HepG2 (cell line): Measurements from ENCODE around the gene ZFPL1. TPM values are rescaled to one million over a fixed set of nuclear protein-coding genes. Genes with fewer than 3 reads are reported as not detected.

ENCODE experiments used
- ATF1 ChIP-seq: IDR thresholded peaks from 2 replicates; pipeline ENCODE4 v1.6.1; 2016; ENCODE audit warnings: mild to moderate bottlenecking, control low read depth
- ELF3 ChIP-seq: IDR thresholded peaks from 2 replicates; pipeline ENCODE4 v1.6.1; 2016; ENCODE audit warnings: missing genetic modification reagents, missing compliant biosample characterization
- MLX ChIP-seq: IDR thresholded peaks from 2 replicates; pipeline ENCODE4 v1.6.1; 2016
- POGZ ChIP-seq: sonication (generic); formaldehyde crosslinking; IDR thresholded peaks from 2 replicates; pipeline ENCODE4 v1.4.0; 2020; ENCODE audit warnings: mild to moderate bottlenecking, missing genetic modification reagents
- POLR2G ChIP-seq: fragments of 200-400 bp; formaldehyde crosslinking; IDR thresholded peaks from 2 replicates; pipeline ENCODE4 v1.6.1; 2018; ENCODE audit warnings: mild to moderate bottlenecking, low read depth, low read length, moderate library complexity
- TFDP1 ChIP-seq: IDR thresholded peaks from 2 replicates; pipeline ENCODE4 v1.6.1; 2016; ENCODE audit warnings: missing compliant biosample characterization, missing genetic modification reagents, borderline replicate concordance
- ZBTB25 ChIP-seq: IDR thresholded peaks from 2 replicates; pipeline ENCODE4 v1.6.1; 2018; ENCODE audit warnings: missing genetic modification reagents
- ZBTB26 ChIP-seq: IDR thresholded peaks from 2 replicates; pipeline ENCODE4 v1.6.1; 2016; ENCODE audit warnings: missing compliant biosample characterization, missing genetic modification reagents, borderline replicate concordance
- ZBTB49 ChIP-seq: sonication (generic); formaldehyde crosslinking; IDR thresholded peaks from 2 replicates; pipeline ENCODE4 v1.4.0; 2020; ENCODE audit warnings: missing genetic modification reagents, borderline replicate concordance
- ZBTB7B ChIP-seq: sonication (generic); formaldehyde crosslinking; IDR thresholded peaks from 2 replicates; pipeline ENCODE4 v1.4.0; 2020; ENCODE audit warnings: missing genetic modification reagents
- ZFP1 ChIP-seq: IDR thresholded peaks from 2 replicates; pipeline ENCODE4 v1.6.1; 2016
- ZHX2 ChIP-seq, 2 experiments: sonication (generic) in 1 of 2; formaldehyde crosslinking in 1 of 2; IDR thresholded peaks; 2 replicates each; pipeline versions ENCODE4 v1.6.1 to v1.9.0; 2014 to 2022; ENCODE audit warnings: antibody characterized with exemption in 1 of 2, borderline replicate concordance in 1 of 2, inconsistent platforms in 1 of 2, low read depth in 1 of 2, missing genetic modification reagents in 1 of 2
- ZNF317 ChIP-seq: sonication (generic); formaldehyde crosslinking; IDR thresholded peaks from 2 replicates; pipeline ENCODE4 v1.5.0; 2020; ENCODE audit warnings: mild to moderate bottlenecking, missing genetic modification reagents
- ZNF605 ChIP-seq: sonication (generic); formaldehyde crosslinking; IDR thresholded peaks from 2 replicates; pipeline ENCODE4 v1.8.0; 2022; ENCODE audit warnings: mild to moderate bottlenecking, missing genetic modification reagents
- ZNF737 ChIP-seq: sonication (generic); formaldehyde crosslinking; IDR thresholded peaks from 2 replicates; pipeline ENCODE4 v1.5.0; 2020; ENCODE audit warnings: missing genetic modification reagents, mild to moderate bottlenecking, borderline replicate concordance
- polyA plus RNA-seq, 8 experiments: library from polyadenylated mRNA; depleted of rRNA in 3 of 8; stranded (reverse) in 7 of 8; unstranded in 1 of 8; fragments of >200 nt; fragmentation: Illumina TruSeq in 4 of 8; extraction: Trizol in 4 of 8; gene quantifications; 2 replicates each; pipeline versions ENCODE4 v1.2.1 to v1.2.3, GENCODE V29; 2011 to 2016; ENCODE audit warnings: low read depth in 4 of 8, missing spikeins in 1 of 8, mixed read lengths in 1 of 8; ENCODE audit not compliant: insufficient read depth in 1 of 8
- total RNA-seq, 5 experiments: library from RNA; depleted of rRNA; stranded (reverse); fragments of >200 nt; fragmentation: Illumina TruSeq; extraction: Trizol; gene quantifications; 2 replicates each; pipeline ENCODE4 v1.2.3, GENCODE V29; 2016; ENCODE audit warnings: low read depth in 1 of 5

The ZFPL1 gene
- total and polyA plus RNA-seq, 2 of the 13 experiments (the other 11 are each of a cell fraction or from before 2014, with no cell fraction given), result 32.2 to 56.0 TPM

GRCh38 chr11:65134240-65134951, 50.4 kb downstream of the ZFPL1 start, which contains the start of gene SYVN1 (continued):
- peak; percentile 13; the same call in 1 of the 2 replicates for TF ChIP-seq ZBTB49 (CRISPR knock-in tag)
- peak; percentile 73 for TF ChIP-seq ATF1 (CRISPR knock-in tag)
- TF ChIP-seq ZBTB7B (CRISPR knock-in tag), result peak; percentile 21; the same call in 1 of the 2 replicates
- 0 out of 2 replicates have a peak, but pooled peaks have one; percentile 50 for TF ChIP-seq ZNF737 (CRISPR knock-in tag)
- 0 out of 2 replicates have a peak, but pooled peaks have one; percentile 38 for TF ChIP-seq ZNF317 (CRISPR knock-in tag)
- peak; percentile 31; the same call in 1 of the 2 replicates for TF ChIP-seq ZNF605
- 0 out of 2 replicates have a peak, but pooled peaks have one; percentile 43 for TF ChIP-seq ZFP1 (CRISPR knock-in tag)
- peak; percentile 46; the same call in 1 of the 2 replicates for TF ChIP-seq TFDP1 (CRISPR knock-in tag)
- TF ChIP-seq ZHX2 (IDR thresholded peaks at IDR 0.05; ENCODE audit: low read depth), result peak; percentile 66; the same call in 1 of the 2 replicates
- TF ChIP-seq ZHX2 (CRISPR knock-in tag; IDR thresholded peaks at IDR 0.05; ENCODE audit: borderline replicate concordance), result 0 out of 2 replicates have a peak, but pooled peaks have one; percentile 21
- peak; percentile 93 for TF ChIP-seq ZBTB25
- peak; percentile 77 for TF ChIP-seq POLR2G
- peak; percentile 67; the same call in 1 of the 2 replicates for TF ChIP-seq POGZ (CRISPR knock-in tag)
- TF ChIP-seq ELF3, result peak; percentile 55; the same call in 1 of the 2 replicates
- 0 out of 2 replicates have a peak, but pooled peaks have one; percentile 6 for TF ChIP-seq MLX
- 0 out of 2 replicates have a peak, but pooled peaks have one; percentile 60 for TF ChIP-seq ZBTB26
